ENCODE measurements around the gene STX8. TPM values are rescaled to one million over a fixed set of nuclear protein-coding genes. Genes with fewer than 3 reads are reported as not detected.
"Not testable (repeated sequence)": the region's sequence is repeated elsewhere in the genome, so short reads cannot be mapped to it uniquely, and the experiment has no call there.

The STX8 gene
- total RNA-seq, 1 donor from 2014 or later = 31.2 TPM

- Histone ChIP-seq H3K4me3 (no peak overlapping the region), H3K27ac (peak overlapping the region; percentile 23), H3K36me3 (no peaks in the 10 kb centered on the region), H3K4me1 (no peaks in the 10 kb centered on the region), H3K27me3 (no peaks in the 10 kb centered on the region), H3K9me3 (no peaks in the 10 kb centered on the region)
- intact Hi-C loops (cut with DNase I) = no loop called here
- TF ChIP-seq CTCF (IDR thresholded peaks at IDR 0.05) = no peak
- TF ChIP-seq POLR2A (IDR thresholded peaks at IDR 0.05) = no peak
- TF ChIP-seq POLR2AphosphoS5 (IDR thresholded peaks at IDR 0.05; ENCODE audit: insufficient read depth in 1 of 2, low read depth in 1 of 2) = no peak
- no peak for DNase-seq (ENCODE audit: extremely low spot score in 2 of 2)
Measured at GRCh38 chr17:9343516-9343915, 232.1 kb downstream of the STX8 start.

- no peak for DNase-seq (ENCODE audit: extremely low spot score in 2 of 2)
- Histone ChIP-seq H3K36me3 (no peaks in the 10 kb centered on the region), H3K4me3 (no peak overlapping the region), H3K4me1 (no peaks in the 10 kb centered on the region), H3K27me3 (no peaks in the 10 kb centered on the region), H3K27ac (no peak overlapping the region), H3K9me3 (no peaks in the 10 kb centered on the region)
- TF ChIP-seq POLR2A (IDR thresholded peaks at IDR 0.05) (no peak), CTCF (IDR thresholded peaks at IDR 0.05) (no peak), POLR2AphosphoS5 (IDR thresholded peaks at IDR 0.05; ENCODE audit: insufficient read depth in 1 of 2, low read depth in 1 of 2) (no peak)
- intact Hi-C loops (cut with DNase I) = no loop called here
Measured at GRCh38 chr17:9342225-9342624, 233.4 kb downstream of the STX8 start.

GRCh38 chr17:9339958-9340357, 235.7 kb downstream of the STX8 start:
- Histone ChIP-seq H3K9me3 (peaks cover 4% of the 10 kb centered on the region), H3K4me3 (no peak overlapping the region), H3K36me3 (no peaks in the 10 kb centered on the region), H3K27ac (no peak overlapping the region), H3K27me3 (no peaks in the 10 kb centered on the region), H3K4me1 (no peaks in the 10 kb centered on the region)
- intact Hi-C loops (cut with DNase I) = no loop called here
- DNase-seq (ENCODE audit: extremely low spot score in 2 of 2) = no peak
- TF ChIP-seq CTCF (IDR thresholded peaks at IDR 0.05) = no peak
- TF ChIP-seq POLR2AphosphoS5 (IDR thresholded peaks at IDR 0.05; ENCODE audit: insufficient read depth in 1 of 2, low read depth in 1 of 2) = no peak
- TF ChIP-seq POLR2A (IDR thresholded peaks at IDR 0.05) = no peak

- H3K27me3 ChIP-seq; H3K36me3 ChIP-seq; DNase-seq (ENCODE audit: extremely low spot score in 2 of 2); H3K9me3 ChIP-seq; H3K4me3 ChIP-seq; H3K4me1 ChIP-seq; intact Hi-C loops (cut with DNase I); H3K27ac ChIP-seq: not testable (repeated sequence)
Measured at GRCh38 chr17:9339482-9339881, 236.1 kb downstream of the STX8 start.

GRCh38 chr17:9336817-9337216, 238.8 kb downstream of the STX8 start:
- DNase-seq (ENCODE audit: extremely low spot score in 2 of 2) = no peak
- H3K27me3 ChIP-seq = no peaks in the 10 kb centered on the region
- H3K4me1 ChIP-seq = no peaks in the 10 kb centered on the region
- H3K4me3 ChIP-seq = no peak overlapping the region
- intact Hi-C loops (cut with DNase I) = no loop called here
- TF ChIP-seq POLR2AphosphoS5 (IDR thresholded peaks at IDR 0.05; ENCODE audit: insufficient read depth in 1 of 2, low read depth in 1 of 2) (no peak), CTCF (IDR thresholded peaks at IDR 0.05) (no peak), POLR2A (IDR thresholded peaks at IDR 0.05) (no peak)
- H3K27ac ChIP-seq = no peak overlapping the region
- no peaks in the 10 kb centered on the region for H3K36me3 ChIP-seq
- H3K9me3 ChIP-seq = peaks cover 9% of the 10 kb centered on the region

Data from vagina (tissue), 2 donors.